Right kidney (tissue), 1 donor: ENCODE data around the gene GALNS.
A peak's percentile ranks its signal among the peaks of the same experiment; 100 is the strongest.
"Not testable (repeated sequence)": the region's sequence is repeated elsewhere in the genome, so short reads cannot be mapped to it uniquely, and the experiment has no call there.

ENCODE experiments used
- DNase-seq: peaks from one replicate; pipeline ENCODE4 v3.0.0-alpha.2; 2016

The GALNS gene

DNA sequence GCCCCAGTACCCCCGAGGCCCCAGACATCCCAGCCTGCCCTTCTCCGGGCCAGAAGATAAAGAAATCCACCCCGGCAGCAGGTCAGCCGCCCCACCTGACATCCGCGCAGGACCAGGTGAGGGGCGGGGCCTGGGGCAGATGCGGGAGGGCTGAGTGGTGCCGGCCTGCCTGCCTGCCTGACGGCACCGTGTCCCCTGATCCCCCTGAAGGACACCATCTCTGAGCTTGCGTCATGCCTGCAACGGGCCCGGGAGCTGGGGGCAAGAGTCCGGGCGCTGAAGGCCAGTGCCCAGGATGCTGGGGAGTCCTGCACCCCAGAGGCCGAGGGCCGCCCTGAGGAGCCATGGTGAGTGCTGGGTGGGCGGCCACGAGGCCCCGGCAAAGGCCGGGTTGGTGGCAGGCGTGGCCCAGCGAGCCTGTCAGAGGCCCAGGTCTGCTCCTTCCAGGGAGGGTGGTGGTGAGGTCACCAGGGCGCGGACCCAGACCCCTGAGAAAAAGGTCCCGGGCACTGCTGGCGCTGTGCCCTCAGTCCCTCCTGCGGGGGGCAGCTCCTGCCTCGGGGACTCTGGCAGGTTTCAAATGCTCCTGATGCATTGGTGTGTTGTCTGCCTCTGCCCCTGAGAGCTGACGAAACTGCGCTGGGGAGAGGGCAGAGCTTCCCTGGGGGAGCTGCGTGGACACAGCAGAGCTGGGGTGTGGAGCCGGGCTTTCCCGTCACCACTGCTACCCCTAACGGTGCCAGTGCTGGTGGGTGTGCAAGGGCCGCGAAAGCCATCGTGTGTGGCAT, 52.0 kb downstream of the GALNS start:
- DNase-seq, result peak; percentile 45

DNA sequence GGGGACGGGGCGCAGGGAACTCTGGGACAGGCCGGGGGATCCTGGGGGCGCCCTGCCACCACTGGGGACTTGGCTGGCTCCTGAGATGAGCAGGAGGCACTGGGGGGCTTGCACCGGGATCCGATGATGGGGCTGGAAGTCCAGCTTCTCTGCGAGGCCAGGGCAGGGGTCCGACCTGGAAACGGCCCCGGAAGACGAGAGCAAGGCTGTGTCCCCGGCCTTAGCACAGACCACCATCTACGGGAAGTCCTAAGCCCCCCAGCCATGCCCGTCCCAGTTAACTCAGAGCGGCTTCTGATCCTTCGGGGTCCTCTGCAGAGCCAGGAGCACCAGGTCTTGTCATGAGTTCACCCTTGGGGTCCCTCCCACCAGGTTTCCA, 52.6 kb downstream of the GALNS start:
- DNase-seq, result no peak

DNA sequence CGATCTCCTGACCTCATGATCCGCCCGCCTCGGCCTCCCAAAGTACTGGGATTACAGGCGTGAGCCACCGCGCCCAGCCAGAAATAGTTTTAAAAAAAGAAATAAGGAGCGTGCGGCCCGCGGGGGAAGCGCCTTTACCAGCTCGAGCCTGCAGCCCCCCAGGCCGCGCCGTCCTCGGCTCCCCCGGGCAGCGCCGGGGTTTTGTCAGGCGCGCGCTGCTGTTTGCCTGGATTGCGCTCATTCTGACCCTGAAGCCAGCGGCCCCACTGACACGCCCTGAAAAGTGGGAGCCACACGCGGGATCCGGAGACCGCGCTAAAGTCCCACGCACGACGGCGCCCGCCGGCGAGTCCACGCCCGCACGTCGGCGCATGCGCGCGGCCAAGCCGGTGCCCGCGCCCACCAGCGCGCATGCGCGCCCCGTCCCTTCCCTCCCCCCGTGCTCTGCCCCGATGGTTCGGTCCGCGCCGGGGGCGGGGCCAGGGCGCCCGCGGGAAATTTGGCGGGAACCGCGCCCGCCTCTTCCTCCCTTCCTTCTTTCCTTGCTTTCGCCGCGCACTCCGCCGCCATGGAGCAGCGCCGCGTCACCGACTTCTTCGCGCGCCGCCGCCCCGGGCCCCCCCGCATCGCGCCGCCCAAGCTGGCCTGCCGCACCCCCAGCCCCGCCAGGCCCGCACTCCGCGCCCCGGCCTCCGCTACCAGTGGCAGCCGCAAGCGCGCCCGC, 53.3 kb downstream of the GALNS start, which contains the start of gene CDT1:
Gene CDT1 (plus strand): TSS at position 526 of the 724 bp plus-strand sequence. CDS start 43 bp downstream, at position 569.
- DNase-seq, result peak; percentile 95

DNA sequence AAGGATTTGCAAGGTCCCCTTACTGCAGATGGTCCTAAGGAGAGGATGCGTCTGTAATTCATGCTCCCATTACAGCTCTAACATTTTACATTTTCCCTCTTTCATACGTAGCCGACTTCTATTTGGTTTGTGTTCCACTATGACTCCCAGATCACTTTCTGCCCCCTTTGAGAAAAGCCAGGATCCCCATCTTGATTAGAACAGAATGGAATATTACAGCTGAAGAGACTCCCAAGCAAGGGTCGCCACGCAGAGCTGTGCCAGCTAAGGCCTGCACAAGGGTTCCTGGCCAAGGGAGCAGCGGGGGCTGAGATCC, 56.5 kb downstream of the GALNS start:
- no peak for DNase-seq

- no peak for DNase-seq
These were observed 57.0 kb downstream of the GALNS start for GRCh38 chr16:88799569-88800276.

GRCh38 chr16:88798772-88799455, 57.8 kb downstream of the GALNS start:
- no peak for DNase-seq

DNA sequence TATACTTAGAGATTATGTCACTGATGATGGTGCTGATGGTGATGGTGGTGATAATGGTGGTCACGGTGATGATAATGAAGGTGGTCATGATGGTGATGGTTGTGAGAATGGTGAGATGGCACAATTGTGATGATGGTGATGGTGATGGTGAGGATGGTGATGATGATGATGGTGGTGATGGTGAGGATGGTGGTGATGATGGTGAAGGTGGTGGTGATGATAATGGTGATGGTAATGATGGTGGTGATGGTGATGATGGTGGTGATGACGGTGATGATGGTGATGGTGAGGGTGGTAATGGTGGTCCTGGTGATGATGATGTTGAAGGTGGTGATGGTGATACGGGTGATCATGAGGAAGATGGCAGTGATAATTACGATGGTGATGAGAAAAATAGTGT, 58.7 kb downstream of the GALNS start:
- no peak for DNase-seq

- DNase-seq, result no peak
These were observed 60.5 kb downstream of the GALNS start for GRCh38 chr16:88796278-88796677.

- DNase-seq, result no peak
These were observed 63.3 kb downstream of the GALNS start for GRCh38 chr16:88793251-88793954.

GRCh38 chr16:88792668-88793250, 64.0 kb downstream of the GALNS start:
- no peak for DNase-seq

DNA sequence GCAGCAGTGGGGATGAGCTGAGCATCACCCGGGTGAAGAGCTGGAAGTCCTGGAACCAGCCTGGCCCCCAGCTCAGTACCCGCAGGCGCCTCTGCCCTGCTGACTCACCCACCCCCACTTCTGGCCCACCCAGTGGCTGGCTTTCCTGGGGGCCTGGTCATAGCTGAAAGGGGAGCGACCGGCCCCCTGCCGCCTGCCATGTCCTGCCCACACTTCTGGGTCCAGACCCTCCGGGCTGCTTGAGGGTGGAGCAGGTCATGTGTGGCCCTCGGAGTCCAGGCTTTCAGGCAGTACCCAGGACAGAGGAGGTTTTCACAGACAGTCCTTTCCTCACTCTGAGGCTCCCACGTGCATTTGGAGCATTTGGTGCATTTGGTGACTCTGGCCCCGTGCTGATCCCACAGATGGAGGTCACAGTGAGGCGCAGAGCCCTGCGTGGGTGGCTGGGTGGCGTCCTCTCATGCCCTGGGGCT, 64.6 kb downstream of the GALNS start:
- DNase-seq, result no peak

DNA sequence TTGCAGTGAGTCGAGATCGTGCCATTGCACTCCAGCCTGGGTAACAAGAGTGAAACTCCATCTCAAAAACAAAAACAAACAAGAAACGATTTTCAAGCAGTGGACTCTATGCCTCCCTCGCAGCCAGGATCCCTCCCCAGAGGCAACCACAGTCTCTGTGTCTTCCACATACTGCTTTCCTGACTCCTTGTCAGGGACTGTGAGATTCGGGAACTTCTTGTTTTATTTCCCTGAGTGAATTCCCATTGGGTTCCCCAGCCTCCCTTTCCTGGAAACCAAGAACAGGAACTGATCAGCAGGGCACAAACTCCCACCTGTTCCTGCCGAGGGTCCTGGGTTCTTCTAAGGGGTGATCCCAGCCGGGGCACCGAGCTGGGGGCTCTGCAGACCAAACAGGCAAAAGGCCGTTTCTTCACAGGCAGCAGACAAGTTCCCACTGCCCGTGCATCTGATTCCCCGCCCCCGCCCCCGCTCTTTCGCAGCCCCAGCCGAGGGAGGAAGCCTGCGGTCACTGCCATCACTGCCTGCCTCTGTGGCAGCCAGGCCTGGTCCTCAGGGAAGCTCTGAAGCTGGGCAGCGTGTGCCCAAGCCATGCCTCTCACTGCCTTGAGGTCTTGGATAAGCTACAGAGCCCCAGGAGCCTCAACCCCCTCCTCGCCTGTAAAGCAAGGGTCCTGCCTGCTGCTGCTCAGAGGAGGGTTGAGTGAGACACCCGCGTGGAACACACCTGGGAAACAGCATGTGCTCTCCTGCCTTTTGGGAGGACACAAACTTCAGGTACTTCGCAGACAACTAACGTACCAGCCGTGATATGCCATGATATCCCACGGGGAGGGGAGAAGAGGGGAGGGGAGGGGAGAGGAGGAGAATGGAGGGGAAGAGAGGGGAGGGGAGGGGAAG, 66.2 kb downstream of the GALNS start:
- DNase-seq, result no peak

DNA sequence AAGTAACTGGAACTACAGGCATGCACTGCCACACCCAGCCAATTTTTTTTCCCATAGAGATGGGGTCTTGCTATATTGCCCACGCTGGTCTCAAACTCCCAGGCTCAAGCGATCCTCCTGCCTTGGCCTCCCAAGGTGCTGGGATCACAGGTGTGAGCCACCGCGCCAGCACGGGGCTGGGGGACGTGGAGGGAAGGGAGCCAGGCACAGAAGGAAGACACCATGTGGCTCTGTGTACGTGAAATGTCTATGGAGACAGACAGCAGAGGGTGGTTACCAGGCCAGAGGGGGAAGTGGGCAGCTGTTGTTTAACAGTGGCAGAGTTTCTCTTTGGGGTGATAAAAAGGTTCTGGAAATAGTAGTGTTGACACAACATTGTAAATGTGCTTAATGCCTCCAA, 67.2 kb downstream of the GALNS start:
- DNase-seq, result no peak

DNA sequence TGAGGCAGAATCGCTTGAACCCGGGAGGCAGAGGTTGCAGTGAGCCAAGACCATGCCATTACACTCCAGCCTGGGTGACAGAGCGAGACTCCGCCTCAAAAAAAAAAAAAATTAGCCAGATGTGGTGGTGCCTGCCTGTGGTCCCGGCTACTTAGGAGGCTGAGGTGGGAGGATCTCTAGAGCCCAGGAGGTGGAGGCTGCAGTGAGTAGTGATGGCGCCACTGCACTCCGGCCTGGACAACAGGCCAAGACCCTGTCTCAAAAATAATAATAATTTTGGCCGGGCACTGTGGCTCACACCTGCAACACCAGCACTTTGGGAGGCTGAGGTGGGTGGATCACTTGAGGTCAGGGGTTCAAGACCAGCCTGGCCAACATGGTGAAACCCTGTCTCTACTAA, 68.0 kb downstream of the GALNS start:
- DNase-seq, result not testable (repeated sequence)

- DNase-seq, result no peak
These were observed 69.0 kb downstream of the GALNS start for GRCh38 chr16:88787579-88788314.

DNA sequence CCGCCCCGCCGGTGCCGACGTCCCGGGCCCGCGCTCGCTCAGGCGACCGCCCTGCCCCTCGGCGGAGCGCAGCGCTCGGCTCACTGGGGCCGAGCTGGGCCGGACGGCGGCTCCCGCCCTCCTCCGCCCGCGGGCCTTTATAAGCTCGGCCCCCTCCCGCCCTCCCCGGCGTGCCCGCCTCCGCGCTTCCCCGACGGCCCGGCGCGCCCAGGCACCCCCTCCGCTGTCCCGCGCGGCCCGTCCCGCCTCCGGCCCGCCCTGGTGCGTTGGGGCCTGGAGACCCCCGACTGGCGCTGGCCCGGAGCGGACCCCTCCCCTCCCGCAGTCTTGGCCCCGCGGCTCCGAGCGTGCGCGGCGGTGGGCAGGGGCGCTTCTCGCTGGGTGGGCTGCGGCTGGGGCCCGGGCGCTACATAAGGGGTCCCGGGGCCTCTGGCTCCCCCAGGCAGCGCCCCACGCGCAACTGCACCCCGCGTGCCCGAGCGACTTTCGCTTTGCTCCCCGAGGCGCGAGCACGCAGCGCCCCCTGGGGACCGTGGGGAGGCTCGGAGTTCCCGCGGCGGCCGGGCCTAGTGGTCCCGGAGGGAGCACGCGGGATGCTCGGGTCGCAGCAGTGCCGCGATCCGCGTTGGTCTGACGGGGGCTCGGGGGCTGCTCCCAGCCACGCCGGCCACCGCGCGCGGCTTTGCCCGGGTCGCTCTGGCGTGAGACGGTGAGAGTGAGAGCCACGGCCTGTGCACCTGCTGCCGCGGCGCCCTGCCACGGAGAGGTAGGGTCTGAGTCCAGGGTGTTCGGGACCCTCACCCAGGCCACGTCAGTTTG, 71.4 kb downstream of the GALNS start, which contains the start of gene PIEZO1:
Gene PIEZO1 (minus strand): TSS at position 115 of the 819 bp plus-strand sequence. CDS start 256 bp downstream, outside the sequence.
- peak; percentile 81 for DNase-seq

- no peak for DNase-seq
These were observed 72.0 kb downstream of the GALNS start for GRCh38 chr16:88784856-88785105.

DNA sequence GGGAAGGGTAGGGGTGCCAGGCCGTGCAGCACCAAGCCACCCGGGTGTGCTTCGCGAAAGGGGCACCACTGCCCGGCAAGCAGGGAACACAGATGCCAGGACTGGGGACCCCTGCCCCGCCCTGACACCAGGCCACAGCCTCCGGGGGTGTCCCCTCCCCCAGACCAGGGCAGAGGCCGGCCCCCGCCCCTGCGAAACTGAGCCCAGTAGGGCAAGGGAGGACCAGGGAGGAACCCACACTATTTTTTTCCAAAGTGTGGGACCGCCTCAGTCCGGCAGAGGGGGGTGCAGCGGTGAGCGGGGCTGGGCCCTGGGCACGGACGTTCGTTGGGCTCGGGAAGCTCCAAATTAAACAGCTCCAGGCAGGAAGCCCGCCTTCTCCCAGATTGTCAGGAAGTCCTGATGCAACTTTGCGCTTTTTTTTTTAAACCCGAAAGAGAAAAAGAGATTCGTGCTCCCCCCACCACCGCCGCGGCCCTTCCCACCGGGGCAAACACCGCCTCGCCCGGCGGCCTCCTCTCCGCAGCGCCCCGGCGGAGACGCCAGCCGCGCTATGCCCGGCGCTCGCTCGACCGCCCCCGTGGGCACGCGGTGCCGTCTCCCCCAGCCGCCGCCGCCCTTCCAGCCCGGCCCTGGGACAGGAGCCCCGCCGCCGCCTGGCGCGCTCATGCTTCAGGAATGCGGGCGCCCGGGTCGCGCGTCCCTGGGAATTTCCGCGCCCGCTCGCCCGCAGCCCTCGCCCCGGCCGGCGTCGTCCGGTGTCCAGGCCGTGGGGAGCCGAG, 72.5 kb downstream of the GALNS start:
- DNase-seq, result peak; percentile 68
